Cerebellar nuclear complex (tissue), 1 donor: ENCODE data around the gene BRD1.
"Not testable (repeated sequence)": the region's sequence is repeated elsewhere in the genome, so short reads cannot be mapped to it uniquely, and the experiment has no call there.

Experiments
- DNase-seq, 2 experiments: peaks; one replicate each; lab custom pipeline; 2025; lab: John Stamatoyannopoulos, UW

Gene BRD1

GRCh38 chr22:49826603-49827270, 936 bp downstream of the BRD1 start:
- DNase-seq = no peak

GRCh38 chr22:49825944-49826602, 1.6 kb downstream of the BRD1 start:
- DNase-seq = no peak

GRCh38 chr22:49825436-49825835, 2.2 kb downstream of the BRD1 start:
- DNase-seq = no peak

GRCh38 chr22:49824936-49825335, 2.7 kb downstream of the BRD1 start:
- DNase-seq = no peak

- DNase-seq = no peak
Measured at GRCh38 chr22:49824185-49824925, 3.3 kb downstream of the BRD1 start.

GRCh38 chr22:49823289-49824045, 4.2 kb downstream of the BRD1 start:
- no peak for DNase-seq

GRCh38 chr22:49821741-49822140, 5.9 kb downstream of the BRD1 start:
- DNase-seq = not testable (repeated sequence)

GRCh38 chr22:49820984-49821383, 6.7 kb downstream of the BRD1 start:
- DNase-seq = no peak

GRCh38 chr22:49817359-49817758, 10.3 kb downstream of the BRD1 start:
- no peak for DNase-seq

GRCh38 chr22:49815641-49816091, 12.0 kb downstream of the BRD1 start:
- DNase-seq = no peak

- DNase-seq = no peak
Measured at GRCh38 chr22:49814856-49815255, 12.8 kb downstream of the BRD1 start.

- DNase-seq = no peak
Measured at GRCh38 chr22:49814164-49814686, 13.4 kb downstream of the BRD1 start.

- no peak for DNase-seq
Measured at GRCh38 chr22:49812838-49813237, 14.8 kb downstream of the BRD1 start.

- DNase-seq = no peak
Measured at GRCh38 chr22:49811020-49811791, 16.5 kb downstream of the BRD1 start.

- no peak for DNase-seq
Measured at GRCh38 chr22:49810363-49811019, 17.2 kb downstream of the BRD1 start.

- DNase-seq = no peak
Measured at GRCh38 chr22:49807780-49808708, 19.6 kb downstream of the BRD1 start.

GRCh38 chr22:49807129-49807528, 20.5 kb downstream of the BRD1 start:
- DNase-seq = no peak

GRCh38 chr22:49803737-49804375, 23.8 kb downstream of the BRD1 start:
- DNase-seq = no peak

- DNase-seq = no peak
Measured at GRCh38 chr22:49803134-49803533, 24.5 kb downstream of the BRD1 start.
